Kidney epithelial cell (primary cell): ENCODE data around the gene RAB28. TPM values are rescaled to one million over a fixed set of nuclear protein-coding genes. Genes with fewer than 3 reads are reported as not detected.

Experiments used
- DNase-seq: peaks from one replicate; pipeline ENCODE4 v3.0.0-alpha.2; 2010; ENCODE audit warnings: low read depth
- H3K27me3 ChIP-seq: 2 replicates; pipeline ENCODE4 v1.6.0; 2011; ENCODE audit warnings: low read length; ENCODE audit not compliant: control insufficient read depth, insufficient read depth
- H3K36me3 ChIP-seq: 2 replicates; pipeline ENCODE4 v1.5.1; 2011; ENCODE audit warnings: low read length; ENCODE audit not compliant: control insufficient read depth, insufficient read depth
- H3K4me3 ChIP-seq: 2 replicates; pipeline ENCODE4 v1.5.1; 2011; ENCODE audit warnings: low read depth, mild to moderate bottlenecking, control low read depth, low read length
- CTCF ChIP-seq: IDR thresholded peaks from 2 replicates; pipeline ENCODE4 v1.5.1; 2011; ENCODE audit warnings: mild to moderate bottlenecking, moderate library complexity, low read length, control low read depth, inconsistent platforms; ENCODE audit not compliant: insufficient read depth, poor library complexity, severe bottlenecking
- total RNA-seq: library from RNA; depleted of rRNA; stranded (reverse); fragments of >200 nt; gene quantifications from 2 replicates; pipeline ENCODE4 v1.2.3, GENCODE V29; 2015

RAB28 gene
- total RNA-seq, 1 donor from 2014 or later = 17.3 TPM

GRCh38 chr4:13515268-13515667 is 31.1 kb upstream of the RAB28 start:
- no peaks in the 10 kb centered on the region for H3K36me3 ChIP-seq
- H3K27me3 ChIP-seq = no peaks in the 10 kb centered on the region
- H3K4me3 ChIP-seq = no peak overlapping the region
- TF ChIP-seq CTCF = no peak
- DNase-seq = no peak

- no peak overlapping the region for H3K4me3 ChIP-seq
- DNase-seq = no peak
- no peaks in the 10 kb centered on the region for H3K36me3 ChIP-seq
- H3K27me3 ChIP-seq = no peaks in the 10 kb centered on the region
- no peak for TF ChIP-seq CTCF
Measured at GRCh38 chr4:13514722-13515121, 30.6 kb upstream of the RAB28 start.

GRCh38 chr4:13511101-13511500 is 27.0 kb upstream of the RAB28 start:
- DNase-seq = no peak
- TF ChIP-seq CTCF = no peak
- no peaks in the 10 kb centered on the region for H3K36me3 ChIP-seq
- no peaks in the 10 kb centered on the region for H3K27me3 ChIP-seq
- H3K4me3 ChIP-seq = no peak overlapping the region

GRCh38 chr4:13509442-13509841 is 25.3 kb upstream of the RAB28 start:
- Histone ChIP-seq H3K4me3 (no peak overlapping the region), H3K36me3 (no peaks in the 10 kb centered on the region), H3K27me3 (no peaks in the 10 kb centered on the region)
- no peak for DNase-seq
- TF ChIP-seq CTCF = no peak

GRCh38 chr4:13504374-13504773 is 20.2 kb upstream of the RAB28 start:
- TF ChIP-seq CTCF = no peak
- no peaks in the 10 kb centered on the region for H3K36me3 ChIP-seq

GRCh38 chr4:13498469-13498868 is 14.3 kb upstream of the RAB28 start:
- Histone ChIP-seq H3K27me3 (peaks cover 2% of the 10 kb centered on the region), H3K36me3 (no peaks in the 10 kb centered on the region), H3K4me3 (no peak overlapping the region)
- TF ChIP-seq CTCF = no peak
- no peak for DNase-seq

More at GRCh38 chr4:13504374-13504773, 20.2 kb upstream of the RAB28 start:
- Histone ChIP-seq H3K4me3 (no peak overlapping the region), H3K27me3 (peaks cover 2% of the 10 kb centered on the region)
- DNase-seq = no peak
